RWPE2 (cell line): Measurements from ENCODE around the gene STX10.

Experiments used
- ATAC-seq: fragments of 200-7000 bp; cut with Tn5 transposase; 3 replicates; pipeline ENCODE4 v1.9.1; 2021; ENCODE audit warnings: low read depth
- DNase-seq: peaks from one replicate; pipeline ENCODE4 v3.0.0-alpha.2; 2020; ENCODE audit warnings: low spot score
- H3K27ac ChIP-seq: fragments of 450-650 bp; 2 replicates; pipeline ENCODE4 v1.5.1; 2017; ENCODE audit warnings: mild to moderate bottlenecking; ENCODE audit not compliant: poor library complexity, severe bottlenecking
- H3K27me3 ChIP-seq: fragments of 250-450 bp; sonication (Bioruptor Pico); 2 replicates; pipeline ENCODE4 v1.5.1; 2021; ENCODE audit warnings: mild to moderate bottlenecking, moderate library complexity; ENCODE audit not compliant: insufficient read depth, poor library complexity, severe bottlenecking
- H3K36me3 ChIP-seq: fragments of 250-450 bp; sonication (Bioruptor Pico); 2 replicates; pipeline ENCODE4 v1.5.1; 2020; ENCODE audit warnings: low read depth, mild to moderate bottlenecking, moderate library complexity
- H3K4me1 ChIP-seq: fragments of 250-450 bp; sonication (Bioruptor Pico); 2 replicates; pipeline ENCODE4 v1.5.1; 2021; ENCODE audit warnings: mild to moderate bottlenecking, moderate library complexity; ENCODE audit not compliant: insufficient read depth, poor library complexity, severe bottlenecking
- H3K4me3 ChIP-seq: fragments of 250-450 bp; sonication (Bioruptor Pico); 2 replicates; pipeline ENCODE4 v1.5.1; 2021; ENCODE audit warnings: mild to moderate bottlenecking, moderate library complexity; ENCODE audit not compliant: severe bottlenecking
- H3K9me3 ChIP-seq: fragments of 250-450 bp; sonication (Bioruptor Pico); 2 replicates; pipeline ENCODE4 v1.5.1; 2021; ENCODE audit warnings: mild to moderate bottlenecking, moderate library complexity; ENCODE audit not compliant: severe bottlenecking
- TF ChIP-seq, protein P1 (sequence below): fragments of 450-650 bp; IDR thresholded peaks from one replicate; pipeline ENCODE4 v1.5.1; 2017; ENCODE audit warnings: mild to moderate bottlenecking, moderate library complexity; ENCODE audit not compliant: poor library complexity, severe bottlenecking

STX10 gene

DNA sequence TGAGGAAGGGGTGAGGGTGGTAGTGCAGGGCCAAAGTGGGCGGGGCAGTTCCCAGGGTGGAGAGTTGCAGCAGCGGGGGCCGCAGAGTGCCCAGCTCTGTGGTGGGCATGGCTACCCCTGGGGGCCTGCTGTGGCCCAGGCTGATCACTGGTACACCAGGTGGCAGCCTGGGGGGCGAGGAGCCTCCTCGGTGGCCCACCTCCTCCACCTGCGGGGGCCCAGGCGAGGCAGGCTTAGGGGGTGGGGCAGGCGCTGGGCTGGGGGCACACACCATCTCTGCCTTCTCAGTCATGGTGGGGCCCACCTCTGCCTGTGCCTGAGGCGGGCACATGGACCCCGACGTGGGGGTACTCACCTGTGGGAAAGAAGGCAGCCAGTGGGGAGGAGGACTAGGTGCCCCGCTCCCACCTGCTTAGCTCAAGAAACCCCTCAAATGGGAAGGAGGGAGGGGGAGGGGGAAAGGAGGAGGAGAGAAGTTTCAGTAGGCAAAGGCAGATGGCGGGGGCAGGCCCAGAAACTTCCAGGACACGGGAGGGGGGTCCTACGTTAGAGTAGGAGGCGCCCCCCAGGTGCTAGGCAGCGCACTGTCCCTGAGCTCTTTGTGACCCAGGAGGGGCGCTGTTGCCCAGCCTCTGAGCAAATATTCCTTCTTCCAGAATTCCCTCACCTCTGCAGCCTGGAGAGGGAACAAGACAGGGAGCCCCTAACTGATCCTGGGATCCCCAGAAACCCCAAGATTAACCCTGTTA, 49.2 kb downstream of the STX10 start:
- Histone ChIP-seq H3K27ac (no peak overlapping the region), H3K27me3 (no peaks in the 10 kb centered on the region), H3K9me3 (no peaks in the 10 kb centered on the region), H3K4me3 (no peak overlapping the region), H3K4me1 (no peaks in the 10 kb centered on the region), H3K36me3 (no peaks in the 10 kb centered on the region)
- TF ChIP-seq, protein P1, sequence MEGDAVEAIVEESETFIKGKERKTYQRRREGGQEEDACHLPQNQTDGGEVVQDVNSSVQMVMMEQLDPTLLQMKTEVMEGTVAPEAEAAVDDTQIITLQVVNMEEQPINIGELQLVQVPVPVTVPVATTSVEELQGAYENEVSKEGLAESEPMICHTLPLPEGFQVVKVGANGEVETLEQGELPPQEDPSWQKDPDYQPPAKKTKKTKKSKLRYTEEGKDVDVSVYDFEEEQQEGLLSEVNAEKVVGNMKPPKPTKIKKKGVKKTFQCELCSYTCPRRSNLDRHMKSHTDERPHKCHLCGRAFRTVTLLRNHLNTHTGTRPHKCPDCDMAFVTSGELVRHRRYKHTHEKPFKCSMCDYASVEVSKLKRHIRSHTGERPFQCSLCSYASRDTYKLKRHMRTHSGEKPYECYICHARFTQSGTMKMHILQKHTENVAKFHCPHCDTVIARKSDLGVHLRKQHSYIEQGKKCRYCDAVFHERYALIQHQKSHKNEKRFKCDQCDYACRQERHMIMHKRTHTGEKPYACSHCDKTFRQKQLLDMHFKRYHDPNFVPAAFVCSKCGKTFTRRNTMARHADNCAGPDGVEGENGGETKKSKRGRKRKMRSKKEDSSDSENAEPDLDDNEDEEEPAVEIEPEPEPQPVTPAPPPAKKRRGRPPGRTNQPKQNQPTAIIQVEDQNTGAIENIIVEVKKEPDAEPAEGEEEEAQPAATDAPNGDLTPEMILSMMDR, result no peak
- no peak for DNase-seq
- no peak for ATAC-seq

DNA sequence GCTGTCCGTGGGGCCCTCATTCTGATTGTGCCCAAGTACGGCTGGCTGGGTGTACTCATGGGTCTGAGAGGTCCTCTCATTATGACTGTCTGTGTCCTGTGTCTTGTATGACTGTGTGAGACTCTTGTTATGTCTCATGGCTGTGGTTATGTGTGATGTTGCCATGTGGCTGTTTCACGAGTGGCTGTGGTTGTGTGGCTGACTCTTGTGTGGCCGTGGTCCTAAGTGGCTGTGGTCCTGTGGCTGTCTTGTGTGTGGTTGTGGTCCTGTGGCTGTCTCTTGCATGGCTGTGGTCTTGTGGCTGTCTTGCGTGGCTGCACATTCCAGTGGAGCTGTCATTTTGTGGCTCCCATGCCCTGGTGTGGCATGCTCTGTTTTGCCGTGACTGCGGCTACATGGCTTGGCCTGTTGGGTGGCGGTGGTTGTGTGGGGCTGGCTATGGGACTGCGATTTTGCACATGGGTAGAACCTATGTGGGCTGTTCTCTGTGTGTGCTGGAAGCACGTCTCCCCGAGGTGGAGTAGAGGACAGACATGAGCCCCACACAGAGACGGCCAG, 50.1 kb downstream of the STX10 start:
- no peak for DNase-seq

DNA sequence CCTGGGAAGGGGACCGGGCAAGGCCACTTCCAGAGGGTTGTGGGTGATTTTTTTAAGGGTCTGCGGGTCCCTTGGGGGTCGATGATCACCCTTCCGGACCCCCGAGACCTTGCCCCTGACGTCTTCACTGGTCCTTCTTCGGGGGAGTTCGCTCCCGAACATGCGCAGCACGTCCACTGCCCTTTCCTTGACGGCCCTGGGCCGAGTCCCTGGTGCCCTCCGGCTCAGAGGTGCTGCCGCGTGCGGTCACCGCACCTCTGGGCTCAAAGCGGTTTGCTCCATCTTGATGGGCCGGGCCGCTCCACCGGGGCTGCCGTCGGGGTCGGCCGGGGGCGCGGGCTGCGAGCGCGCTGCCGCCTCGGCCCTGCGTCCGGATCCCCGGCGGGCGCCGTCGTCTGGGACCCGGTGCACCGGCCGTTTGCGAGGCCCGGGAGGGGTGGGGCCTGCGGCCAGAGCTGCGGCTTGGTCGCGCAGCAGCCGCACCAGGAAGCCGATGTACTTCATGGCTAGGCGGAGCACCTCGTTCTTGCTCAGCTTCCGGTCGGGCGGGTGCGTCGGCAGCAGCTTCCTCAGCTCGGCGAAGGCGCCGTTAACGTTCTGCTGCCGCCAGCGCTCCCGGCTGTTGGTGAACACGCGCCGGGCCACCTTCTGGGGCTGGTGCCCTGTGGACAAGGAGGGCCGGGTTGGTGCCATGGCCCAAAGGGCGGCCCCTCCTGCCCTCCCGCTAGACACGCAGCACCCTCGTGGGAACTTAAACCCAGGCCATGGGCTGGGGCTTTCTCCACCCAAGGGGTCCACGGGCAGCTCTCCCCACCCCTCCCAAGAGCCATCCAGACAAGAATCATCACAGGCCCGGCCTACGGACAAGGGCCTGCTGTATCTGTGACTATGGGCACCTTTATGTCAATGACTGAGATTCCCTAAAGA, 50.8 kb downstream of the STX10 start:
- TF ChIP-seq, protein P1, result no peak
- no peak for DNase-seq
- H3K27me3 ChIP-seq, result no peaks in the 10 kb centered on the region
- no peak overlapping the region for H3K27ac ChIP-seq
- no peaks in the 10 kb centered on the region for H3K36me3 ChIP-seq
- H3K4me1 ChIP-seq, result no peaks in the 10 kb centered on the region
- H3K9me3 ChIP-seq, result no peaks in the 10 kb centered on the region
- no peak for ATAC-seq
- no peak overlapping the region for H3K4me3 ChIP-seq

More for the DNA sequence above, 50.1 kb downstream of the STX10 start:
- Histone ChIP-seq H3K4me1 (no peaks in the 10 kb centered on the region), H3K27ac (no peak overlapping the region), H3K4me3 (no peak overlapping the region), H3K27me3 (no peaks in the 10 kb centered on the region), H3K9me3 (no peaks in the 10 kb centered on the region), H3K36me3 (no peaks in the 10 kb centered on the region)
- TF ChIP-seq, protein P1, result no peak
- ATAC-seq, result no peak

DNA sequence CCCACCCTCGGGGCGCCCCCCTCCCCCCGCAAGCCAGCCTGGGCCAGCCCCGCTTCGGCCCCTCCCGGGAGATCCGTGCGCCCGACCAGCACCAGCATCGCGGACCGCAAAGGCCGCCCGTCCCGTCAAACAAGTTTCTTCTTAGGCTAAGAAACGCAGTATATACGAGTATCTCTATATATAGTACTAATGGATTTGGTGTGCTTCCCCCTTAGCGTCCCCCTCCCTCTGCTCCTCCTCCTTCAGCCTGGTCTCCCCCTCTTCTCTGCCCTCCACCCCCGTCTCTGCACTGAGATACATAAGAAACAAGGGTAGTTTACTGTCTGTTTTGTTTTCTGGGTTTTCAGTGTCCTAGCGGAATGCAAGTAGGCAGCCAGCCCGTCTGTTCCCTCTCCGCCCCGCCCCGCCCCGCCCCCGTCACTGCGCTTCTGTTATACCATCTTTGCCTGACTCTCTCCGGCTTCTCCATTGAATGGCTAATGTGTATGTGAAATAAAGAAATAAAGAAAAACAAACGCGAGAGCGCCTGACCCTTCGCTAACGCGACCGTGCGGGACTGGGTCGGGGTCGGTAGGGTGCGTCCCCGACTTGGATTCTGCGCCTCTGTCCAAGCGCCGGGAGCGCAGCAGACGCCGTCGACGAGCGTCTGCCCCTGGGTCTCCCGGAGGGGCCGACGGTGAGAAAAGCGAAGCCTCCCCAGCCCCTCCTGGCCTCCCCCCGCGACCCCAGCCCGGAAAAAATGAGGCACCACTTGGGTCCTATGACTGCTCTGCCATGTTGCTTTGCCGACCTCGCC, 51.7 kb downstream of the STX10 start:
- no peaks in the 10 kb centered on the region for H3K36me3 ChIP-seq
- TF ChIP-seq, protein P1, result no peak
- no peak for ATAC-seq
- H3K4me3 ChIP-seq, result no peak overlapping the region
- H3K9me3 ChIP-seq, result no peaks in the 10 kb centered on the region
- no peak for DNase-seq
- no peak overlapping the region for H3K27ac ChIP-seq
- no peaks in the 10 kb centered on the region for H3K27me3 ChIP-seq
- no peaks in the 10 kb centered on the region for H3K4me1 ChIP-seq
